ENCODE results near the gene CDAN1. TPM values are rescaled to one million over a fixed set of nuclear protein-coding genes. Genes with fewer than 3 reads are reported as not detected.
A peak's percentile ranks its signal among the peaks of the same experiment; 100 is the strongest.
"Not testable (repeated sequence)": the region's sequence is repeated elsewhere in the genome, so short reads cannot be mapped to it uniquely, and the experiment has no call there.

The CDAN1 gene
- total RNA-seq, 4 donors from 2014 or later: 10.0 to 37.0 (median 13.6) TPM

DNA sequence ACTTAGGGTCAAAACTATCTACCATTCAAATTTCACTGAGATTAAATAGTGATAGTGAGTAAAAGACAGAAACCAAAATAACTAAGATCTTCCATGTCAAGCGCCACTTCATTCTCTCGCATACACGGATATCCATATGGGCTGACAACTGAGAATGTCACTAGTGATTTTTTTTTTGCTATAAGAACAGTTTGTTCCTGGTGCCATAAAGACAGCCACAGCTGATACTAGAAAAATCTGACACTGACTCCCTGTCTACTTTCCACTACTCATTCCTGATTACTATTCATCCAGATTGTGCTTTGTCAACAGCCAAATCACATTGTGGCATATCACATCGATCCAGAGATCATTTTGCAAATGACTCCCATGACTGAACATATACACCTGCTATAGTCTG is 45.8 kb upstream of the CDAN1 start:
- in situ Hi-C loops (cut with MboI; ENCODE audit: low pct_ligation_motif_present in 1 of 4, low pct_unique_long_range_greater_than_20kb in 1 of 4, low sequenced_read_pairs in 3 of 4) (no loop called here), intact Hi-C loops (cut with DNase I; ENCODE audit: low total_unique reads) (no loop called here)
- TF ChIP-seq CTCF (IDR thresholded peaks at IDR 0.05): no peak
- TF ChIP-seq EP300 (IDR thresholded peaks at IDR 0.05; ENCODE audit: low read depth): no peak
- TF ChIP-seq POLR2A (IDR thresholded peaks at IDR 0.05): no peak
- no peak for TF ChIP-seq POLR2AphosphoS5 (IDR thresholded peaks at IDR 0.05)
- Histone ChIP-seq H3K4me3 (no peak overlapping the region), H3K27ac (no peak overlapping the region), H3K4me1 (no peaks in the 10 kb centered on the region), H3K9me3 (no peaks in the 10 kb centered on the region), H3K36me3 (peaks cover 0 to 13% (median 0%) of the 10 kb centered on the region in 4 donors), H3K27me3 (no peaks in the 10 kb centered on the region)
- WGBS, 2 donors (ENCODE audit: low coverage in 1 of 2): 98 to 100% methylated on average over 3 to 4 of the region's 4 CpGs
- no peak for DNase-seq

DNA sequence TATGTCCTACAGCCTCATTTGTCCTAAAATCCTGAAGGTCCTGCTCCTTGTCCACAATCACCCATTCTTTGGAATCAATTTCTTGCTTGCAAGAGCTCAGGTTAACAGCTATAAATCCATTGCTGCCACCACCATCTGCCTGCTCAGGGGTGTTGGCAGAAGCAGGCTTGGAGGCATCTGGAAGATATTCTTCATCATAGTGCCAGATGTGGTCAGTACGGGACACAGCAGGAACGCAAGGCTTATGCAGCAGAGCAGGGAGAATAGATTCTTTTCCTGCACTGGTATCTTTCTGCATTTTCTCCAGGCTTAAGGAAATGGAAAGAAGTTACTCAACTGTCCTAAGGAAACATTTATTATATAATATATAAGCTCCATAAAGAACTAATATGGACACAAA is 38.5 kb upstream of the CDAN1 start:
- Histone ChIP-seq H3K27ac (no peak overlapping the region), H3K4me3 (no peak overlapping the region), H3K9me3 (no peaks in the 10 kb centered on the region), H3K36me3 (no peaks in the 10 kb centered on the region), H3K4me1 (peaks cover 0 to 7% (median 0%) of the 10 kb centered on the region in 4 donors), H3K27me3 (no peaks in the 10 kb centered on the region)
- TF ChIP-seq POLR2AphosphoS5 (IDR thresholded peaks at IDR 0.05): no peak
- TF ChIP-seq CTCF (IDR thresholded peaks at IDR 0.05): no peak
- no peak for TF ChIP-seq POLR2A (IDR thresholded peaks at IDR 0.05)
- no peak for TF ChIP-seq EP300 (IDR thresholded peaks at IDR 0.05; ENCODE audit: low read depth)
- in situ Hi-C loops (cut with MboI; ENCODE audit: low pct_ligation_motif_present in 1 of 4, low pct_unique_long_range_greater_than_20kb in 1 of 4, low sequenced_read_pairs in 3 of 4): no loop called here
- intact Hi-C loops (cut with DNase I; ENCODE audit: low total_unique reads): no loop called here
- 50 to 95% methylated on average over 1 to 2 of the region's 2 CpGs for WGBS, 2 donors (ENCODE audit: low coverage in 1 of 2)
- no peak for DNase-seq

DNA sequence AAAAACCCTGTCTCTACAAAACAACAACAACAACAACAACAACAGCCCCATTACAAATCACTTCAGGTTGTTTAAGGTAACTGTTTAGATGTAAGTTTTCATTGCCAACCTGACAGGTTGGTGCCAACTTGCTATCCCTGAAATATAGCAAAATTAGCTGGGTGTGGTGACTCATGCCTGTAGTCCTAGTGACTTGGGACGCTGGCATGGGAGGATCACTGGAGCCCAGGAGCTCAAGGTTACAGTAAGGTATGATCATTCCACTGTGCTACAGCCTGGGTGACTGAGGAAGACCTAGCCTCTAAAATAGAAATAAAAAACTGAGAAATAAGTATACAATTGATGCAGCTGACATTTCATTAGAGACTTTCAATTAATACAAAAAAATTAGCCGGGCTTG is 36.0 kb upstream of the CDAN1 start:
- H3K36me3 ChIP-seq: no peaks in the 10 kb centered on the region
- DNase-seq: no peak
- H3K9me3 ChIP-seq: no peaks in the 10 kb centered on the region
- no peak overlapping the region for H3K27ac ChIP-seq
- in situ Hi-C loops (cut with MboI; ENCODE audit: low pct_ligation_motif_present in 1 of 4, low pct_unique_long_range_greater_than_20kb in 1 of 4, low sequenced_read_pairs in 3 of 4): no loop called here
- TF ChIP-seq POLR2A (IDR thresholded peaks at IDR 0.05) (no peak), CTCF (IDR thresholded peaks at IDR 0.05) (no peak), POLR2AphosphoS5 (IDR thresholded peaks at IDR 0.05) (no peak), EP300 (IDR thresholded peaks at IDR 0.05; ENCODE audit: low read depth) (no peak)
- H3K27me3 ChIP-seq: no peaks in the 10 kb centered on the region
- intact Hi-C loops (cut with DNase I; ENCODE audit: low total_unique reads): no loop called here
- no peak overlapping the region for H3K4me3 ChIP-seq
- peaks cover 0 to 7% (median 0%) of the 10 kb centered on the region in 4 donors for H3K4me1 ChIP-seq
- 64 to 95% methylated on average over 2 of the region's 2 CpGs for WGBS, 2 donors (ENCODE audit: low coverage in 1 of 2)

- H3K9me3 ChIP-seq: no peaks in the 10 kb centered on the region
- intact Hi-C loops (cut with DNase I; ENCODE audit: low total_unique reads): no loop called here
- in situ Hi-C loops (cut with MboI; ENCODE audit: low pct_ligation_motif_present in 1 of 4, low pct_unique_long_range_greater_than_20kb in 1 of 4, low sequenced_read_pairs in 3 of 4): no loop called here
- H3K4me3 ChIP-seq: no peak overlapping the region
- peak; percentile 17 for DNase-seq
- H3K36me3 ChIP-seq: no peaks in the 10 kb centered on the region
- no peaks in the 10 kb centered on the region for H3K27me3 ChIP-seq
- no peak overlapping the region for H3K27ac ChIP-seq
- 72% methylated on average over 2 of the region's 2 CpGs; no CpG with 5 or more reads in 1 of the 2 donors for WGBS, 2 donors (ENCODE audit: low coverage in 1 of 2)
- TF ChIP-seq EP300 (IDR thresholded peaks at IDR 0.05; ENCODE audit: low read depth) (no peak), POLR2A (IDR thresholded peaks at IDR 0.05) (no peak)
- H3K4me1 ChIP-seq: peaks cover 0 to 7% (median 0%) of the 10 kb centered on the region in 4 donors
Observed at GRCh38 chr15:42772144-42772543, 35.2 kb upstream of the CDAN1 start.

DNA sequence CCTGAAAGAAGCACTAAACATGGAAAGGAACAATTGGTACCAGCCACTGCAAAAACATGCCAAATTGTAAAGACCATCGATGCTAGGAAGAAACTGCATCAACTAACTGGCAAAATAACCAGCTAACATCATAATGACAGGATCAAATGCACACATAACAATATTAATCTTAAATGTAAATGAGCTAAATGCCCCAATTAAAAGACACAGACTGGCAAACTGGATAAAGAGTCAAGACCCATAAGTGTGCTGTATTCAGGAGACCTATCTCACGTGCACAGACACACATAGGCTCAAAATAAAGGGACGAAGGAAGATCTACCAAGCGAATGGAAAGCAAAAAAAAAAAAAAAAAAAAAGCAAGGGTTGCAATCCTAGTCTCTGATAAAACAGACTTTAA is 29.2 kb upstream of the CDAN1 start:
- H3K27ac ChIP-seq; H3K27me3 ChIP-seq; H3K4me3 ChIP-seq; DNase-seq; H3K36me3 ChIP-seq; in situ Hi-C loops (cut with MboI; ENCODE audit: low pct_ligation_motif_present in 1 of 4, low pct_unique_long_range_greater_than_20kb in 1 of 4, low sequenced_read_pairs in 3 of 4); intact Hi-C loops (cut with DNase I; ENCODE audit: low total_unique reads); H3K4me1 ChIP-seq: not testable (repeated sequence)
- WGBS, 2 donors (ENCODE audit: low coverage in 1 of 2): 76 to 94% methylated on average over 3 to 4 of the region's 4 CpGs
- peaks cover 2 to 15% of the 10 kb centered on the region in 2 donors for H3K9me3 ChIP-seq

- intact Hi-C loops (cut with DNase I; ENCODE audit: low total_unique reads); H3K27me3 ChIP-seq; H3K36me3 ChIP-seq; H3K4me1 ChIP-seq; DNase-seq; in situ Hi-C loops (cut with MboI; ENCODE audit: low pct_ligation_motif_present in 1 of 4, low pct_unique_long_range_greater_than_20kb in 1 of 4, low sequenced_read_pairs in 3 of 4); H3K27ac ChIP-seq; H3K4me3 ChIP-seq: not testable (repeated sequence)
- 95 to 100% methylated on average over 1 to 16 of the region's 16 CpGs for WGBS, 2 donors (ENCODE audit: low coverage in 1 of 2)
- H3K9me3 ChIP-seq: peaks cover 10 to 24% of the 10 kb centered on the region in 2 donors
Observed at GRCh38 chr15:42764154-42764731, 27.3 kb upstream of the CDAN1 start.

DNA sequence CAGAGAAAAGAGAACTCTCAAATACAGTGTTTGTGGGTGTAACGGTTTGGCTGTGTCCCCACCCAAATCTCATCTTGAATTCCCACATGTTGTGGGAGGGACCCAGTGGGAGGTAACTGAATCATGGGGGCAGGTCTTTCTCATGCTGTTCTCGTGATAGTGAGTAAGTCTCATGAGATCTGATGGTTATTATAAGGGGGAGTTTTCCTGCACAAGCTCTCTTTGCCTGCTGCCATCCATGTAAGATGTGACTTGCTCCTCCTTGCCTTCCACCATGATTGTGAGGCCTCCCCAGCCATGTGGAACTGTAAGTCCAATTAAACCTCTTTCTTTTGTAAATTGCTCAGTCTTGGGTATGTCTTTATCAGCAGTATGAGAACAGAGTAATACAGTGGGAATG is 24.9 kb upstream of the CDAN1 start:
- H3K27ac ChIP-seq; DNase-seq; in situ Hi-C loops (cut with MboI; ENCODE audit: low pct_ligation_motif_present in 1 of 4, low pct_unique_long_range_greater_than_20kb in 1 of 4, low sequenced_read_pairs in 3 of 4); H3K36me3 ChIP-seq; intact Hi-C loops (cut with DNase I; ENCODE audit: low total_unique reads); H3K4me1 ChIP-seq; H3K4me3 ChIP-seq; H3K27me3 ChIP-seq: not testable (repeated sequence)
- WGBS, 2 donors (ENCODE audit: low coverage in 1 of 2): 88 to 100% methylated on average over 1 to 2 of the region's 2 CpGs
- peaks cover 10 to 24% of the 10 kb centered on the region in 2 donors for H3K9me3 ChIP-seq

Measured in transverse colon (tissue), 4 donors.